RWPE1 (cell line): ENCODE results near the gene MAN1A2.

Experiments used
- CTCF ChIA-PET: fragments of 350-600 bp; sonication (Branson Sonifier 250); formaldehyde crosslinking; extraction: SDS; loops from one replicate; lab custom pipeline; 2021; lab: Yijun Ruan, JAX
- POLR2A ChIA-PET: fragments of 400-600 bp; formaldehyde crosslinking; extraction: SDS; loops from one replicate; lab custom pipeline; 2020; ENCODE audit warnings: antibody characterized with exemption; ENCODE audit not compliant: low non-redundant PET; lab: Yijun Ruan, JAX
- DNase-seq: peaks from one replicate; pipeline ENCODE4 v3.0.0; 2012; ENCODE audit warnings: low spot score
- H3K27ac ChIP-seq: fragments of 450-650 bp; 2 replicates; pipeline ENCODE4 v1.5.1; 2017
- TF ChIP-seq, protein P1 (sequence below): fragments of 450-650 bp; conservative IDR thresholded peaks from 2 replicates; pipeline ENCODE4 v1.5.1; 2017; ENCODE audit warnings: low read depth, mild to moderate bottlenecking

Gene MAN1A2

DNA sequence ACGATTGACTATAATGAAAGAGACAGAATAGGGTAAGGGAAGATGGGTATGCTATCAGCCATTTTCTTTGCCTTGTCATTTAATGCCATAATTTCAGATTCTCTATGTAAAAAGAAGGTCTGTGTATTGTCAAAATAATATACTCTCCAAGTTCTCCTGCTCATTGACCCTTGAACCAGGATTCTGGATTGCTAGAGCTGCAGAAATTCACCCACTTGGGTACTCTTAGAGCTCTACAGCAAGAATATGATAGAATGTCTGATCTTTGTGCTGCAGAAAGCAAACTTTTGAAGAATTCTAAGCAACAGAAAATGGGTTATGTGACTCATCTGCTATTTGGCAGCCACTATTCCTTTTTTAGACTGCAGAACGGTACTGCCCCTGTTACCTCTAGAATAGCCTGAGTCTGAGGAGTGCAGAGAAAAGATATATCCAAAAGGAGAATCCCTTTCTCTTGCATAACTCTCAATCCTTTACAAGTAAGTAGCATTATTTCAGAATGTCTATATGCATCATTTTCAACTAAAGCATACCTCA is 160.4 kb downstream of the MAN1A2 start:
- TF ChIP-seq, protein P1, sequence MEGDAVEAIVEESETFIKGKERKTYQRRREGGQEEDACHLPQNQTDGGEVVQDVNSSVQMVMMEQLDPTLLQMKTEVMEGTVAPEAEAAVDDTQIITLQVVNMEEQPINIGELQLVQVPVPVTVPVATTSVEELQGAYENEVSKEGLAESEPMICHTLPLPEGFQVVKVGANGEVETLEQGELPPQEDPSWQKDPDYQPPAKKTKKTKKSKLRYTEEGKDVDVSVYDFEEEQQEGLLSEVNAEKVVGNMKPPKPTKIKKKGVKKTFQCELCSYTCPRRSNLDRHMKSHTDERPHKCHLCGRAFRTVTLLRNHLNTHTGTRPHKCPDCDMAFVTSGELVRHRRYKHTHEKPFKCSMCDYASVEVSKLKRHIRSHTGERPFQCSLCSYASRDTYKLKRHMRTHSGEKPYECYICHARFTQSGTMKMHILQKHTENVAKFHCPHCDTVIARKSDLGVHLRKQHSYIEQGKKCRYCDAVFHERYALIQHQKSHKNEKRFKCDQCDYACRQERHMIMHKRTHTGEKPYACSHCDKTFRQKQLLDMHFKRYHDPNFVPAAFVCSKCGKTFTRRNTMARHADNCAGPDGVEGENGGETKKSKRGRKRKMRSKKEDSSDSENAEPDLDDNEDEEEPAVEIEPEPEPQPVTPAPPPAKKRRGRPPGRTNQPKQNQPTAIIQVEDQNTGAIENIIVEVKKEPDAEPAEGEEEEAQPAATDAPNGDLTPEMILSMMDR = no peak
- DNase-seq = no peak
- CTCF ChIA-PET = interaction anchor here (1.2 kb wide), 1 partner anchor 226 kb away, joined by 3 read pairs; no protein-coding TSS in a partner anchor
- no peak overlapping the region for H3K27ac ChIP-seq
- POLR2A ChIA-PET = interaction anchor here (0.5 kb wide), 1 partner anchor 121 kb away, joined by 3 read pairs; no protein-coding TSS in a partner anchor

DNA sequence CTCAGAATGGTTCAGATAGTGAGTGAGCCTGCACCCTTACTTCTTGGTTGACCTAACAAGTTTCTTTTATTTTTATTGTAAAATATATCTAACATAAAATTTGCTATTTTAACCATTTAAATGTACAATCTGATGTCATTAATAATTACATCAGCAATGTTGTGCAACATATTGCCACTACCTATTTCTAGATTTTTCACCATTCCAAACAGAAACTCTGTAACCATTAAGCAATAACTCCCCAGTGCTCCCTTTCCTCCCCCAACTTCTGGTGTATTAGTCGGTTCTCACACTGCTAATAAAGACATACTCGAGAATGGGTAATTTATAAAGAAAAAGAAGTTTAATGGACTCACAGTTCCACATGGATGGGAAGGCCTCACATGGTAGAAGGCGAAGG is 162.4 kb downstream of the MAN1A2 start:
- TF ChIP-seq, protein P1 = no peak
- no peak overlapping the region for H3K27ac ChIP-seq
- ChIA-PET POLR2A (no interaction called here), CTCF (no interaction called here)
- no peak for DNase-seq

DNA sequence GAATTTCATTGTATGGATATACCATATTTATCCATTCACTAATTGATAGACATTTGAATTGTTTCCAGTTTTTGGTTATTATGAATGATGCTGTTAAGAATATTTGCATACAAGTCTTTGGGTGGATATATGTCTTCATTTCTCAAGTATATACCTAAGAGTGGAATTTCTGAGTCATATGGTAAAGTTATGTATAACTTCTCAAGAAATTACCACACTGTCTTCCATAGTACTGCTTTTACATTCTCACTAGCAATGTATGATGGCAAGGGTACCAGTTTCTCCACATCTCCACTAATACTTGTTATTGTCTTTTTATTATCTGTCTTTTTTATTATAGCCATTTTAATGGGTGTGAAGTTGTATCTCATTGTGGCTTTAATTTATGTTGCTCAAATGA is 164.0 kb downstream of the MAN1A2 start:
- ChIA-PET CTCF (no interaction called here), POLR2A (no interaction called here)
- no peak overlapping the region for H3K27ac ChIP-seq
- DNase-seq = no peak
- TF ChIP-seq, protein P1 = no peak

DNA sequence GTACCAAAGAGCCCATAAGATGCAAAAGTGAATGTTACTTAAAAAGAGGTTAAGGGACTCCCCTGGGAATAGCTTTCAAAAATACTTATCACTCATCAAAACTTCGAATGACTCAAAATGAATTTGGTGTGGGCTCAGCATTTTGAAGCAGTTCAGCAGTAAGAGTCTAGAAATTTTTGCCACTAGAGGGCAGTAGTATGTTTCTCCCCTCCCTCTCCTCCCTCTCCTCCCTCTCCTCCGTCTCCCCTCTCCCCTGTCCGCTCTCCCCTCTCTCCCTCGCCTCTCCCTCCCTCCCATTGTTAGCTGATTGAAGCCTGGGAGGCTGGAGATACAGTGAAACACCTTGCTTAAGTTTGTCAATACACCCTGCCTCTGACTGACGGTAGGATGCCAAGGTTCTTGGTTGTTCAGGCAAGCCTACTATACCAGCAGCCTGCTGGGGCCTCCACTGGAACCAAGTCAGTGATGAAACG is 167.8 kb downstream of the MAN1A2 start:
- peak; percentile 33 for DNase-seq
- ChIA-PET POLR2A (interaction anchor here (0.6 kb wide), 1 partner anchor 163 kb away, joined by 5 read pairs; no protein-coding TSS in a partner anchor), CTCF (interaction anchor here (0.6 to 1.6 kb wide), 17 partner anchors 40 to 1698 kb away, joined by 3 to 7 read pairs (median 3); no protein-coding TSS in a partner anchor)
- TF ChIP-seq, protein P1 = peak; percentile 52
- H3K27ac ChIP-seq = no peak overlapping the region

DNA sequence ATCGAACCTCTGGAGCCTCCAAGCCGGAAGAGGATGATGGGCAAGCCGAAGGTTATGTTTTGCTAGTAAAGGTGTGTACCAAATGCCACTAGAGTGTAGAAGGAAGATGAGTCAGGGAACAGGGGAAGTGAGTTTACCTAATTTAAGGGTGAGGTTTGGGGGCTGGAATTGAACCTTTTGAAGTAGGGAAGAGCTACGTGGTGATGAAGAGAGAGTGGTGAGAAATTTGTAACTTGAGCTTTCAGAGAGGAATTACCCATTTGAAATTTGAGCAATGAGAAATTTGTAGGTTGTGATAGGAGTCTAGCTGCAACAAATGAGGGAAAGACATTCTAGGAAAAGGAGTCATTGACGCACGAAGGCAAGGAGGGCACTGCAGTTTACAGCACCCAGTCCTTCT is 168.6 kb downstream of the MAN1A2 start:
- ChIA-PET CTCF (interaction anchor here (0.6 to 1.1 kb wide), 5 partner anchors 65 to 1698 kb away, joined by 4 to 6 read pairs (median 4); no protein-coding TSS in a partner anchor), POLR2A (no interaction called here)
- H3K27ac ChIP-seq = no peak overlapping the region
- no peak for DNase-seq
- TF ChIP-seq, protein P1 = no peak

DNA sequence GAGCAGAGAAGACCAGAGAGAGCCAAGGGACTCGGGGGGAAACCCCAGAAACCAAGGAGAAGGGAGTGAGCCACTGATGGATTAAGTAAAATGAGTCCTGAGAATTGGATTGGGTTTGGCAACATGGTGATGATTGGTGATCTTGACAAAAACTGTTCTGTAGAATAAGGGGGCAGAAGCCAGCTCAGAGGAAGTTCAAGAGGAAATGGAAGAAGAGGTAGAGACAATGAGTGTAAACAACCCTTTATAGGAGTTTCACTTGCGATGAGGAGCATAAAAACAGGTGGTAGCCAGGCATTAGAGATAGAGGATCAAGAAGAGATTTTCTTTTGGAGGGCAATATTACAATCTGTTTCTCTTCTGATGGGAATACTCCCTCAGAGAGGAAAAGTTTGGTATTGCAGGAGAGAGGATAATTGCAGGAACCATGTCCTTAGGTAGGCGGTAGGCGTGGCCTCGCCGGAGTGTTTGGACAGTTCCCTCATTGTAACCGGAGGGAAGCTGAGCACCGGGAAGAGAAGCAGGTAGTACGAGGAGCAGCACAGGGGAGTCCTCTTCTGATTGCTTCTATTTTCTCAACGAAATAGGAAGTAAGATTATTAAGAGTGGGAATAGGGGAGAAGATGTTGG is 170.2 kb downstream of the MAN1A2 start:
- TF ChIP-seq, protein P1 = no peak
- CTCF ChIA-PET = interaction anchor here (0.6 to 0.7 kb wide), 3 partner anchors 43 to 1692 kb away, joined by 3 to 4 read pairs (median 3); no protein-coding TSS in a partner anchor
- peak; percentile 19 for DNase-seq
- H3K27ac ChIP-seq = no peak overlapping the region
- POLR2A ChIA-PET = no interaction called here
